SJSA1 (cell line): ENCODE results near the gene SMIM1. TPM values are rescaled to one million over a fixed set of nuclear protein-coding genes. Genes with fewer than 3 reads are reported as not detected.

ENCODE experiments used
- DNase-seq, 2 experiments: peaks; one replicate each; pipeline ENCODE4 v3.0.0-alpha.2; 2015 to 2020; ENCODE audit warnings: low spot score in 2 of 2, low read depth in 1 of 2
- H3K27ac ChIP-seq: fragments of 250-450 bp; sonication (Bioruptor Pico); 2 replicates; pipeline ENCODE4 v1.5.1; 2020; ENCODE audit warnings: mild to moderate bottlenecking, moderate library complexity
- H3K27me3 ChIP-seq: fragments of 250-450 bp; sonication (Bioruptor Pico); replicated peaks from 2 replicates; pipeline ENCODE4 v1.5.1; 2020; ENCODE audit warnings: mild to moderate bottlenecking, moderate library complexity
- H3K36me3 ChIP-seq: fragments of 250-450 bp; sonication (Bioruptor Pico); 2 replicates; pipeline ENCODE4 v1.5.1; 2020; ENCODE audit warnings: mild to moderate bottlenecking
- H3K4me1 ChIP-seq: fragments of 250-450 bp; sonication (Bioruptor Pico); replicated peaks from 2 replicates; pipeline ENCODE4 v1.6.1; 2021; ENCODE audit warnings: mild to moderate bottlenecking
- H3K4me3 ChIP-seq: fragments of 250-450 bp; sonication (Bioruptor Pico); 2 replicates; pipeline ENCODE4 v1.5.1; 2020; ENCODE audit warnings: mild to moderate bottlenecking
- H3K9me3 ChIP-seq: fragments of 250-450 bp; sonication (Bioruptor Pico); replicated peaks from 2 replicates; pipeline ENCODE4 v1.5.1; 2020; ENCODE audit warnings: mild to moderate bottlenecking
- total RNA-seq: library from RNA; depleted of rRNA; stranded (reverse); fragments of >200 nt; shearing (Covaris generic); gene quantifications from 2 replicates; pipeline ENCODE4 v1.2.3, GENCODE V29; 2014

Gene SMIM1
- total RNA-seq, 1 experiment from 2014 or later = not detected

DNA sequence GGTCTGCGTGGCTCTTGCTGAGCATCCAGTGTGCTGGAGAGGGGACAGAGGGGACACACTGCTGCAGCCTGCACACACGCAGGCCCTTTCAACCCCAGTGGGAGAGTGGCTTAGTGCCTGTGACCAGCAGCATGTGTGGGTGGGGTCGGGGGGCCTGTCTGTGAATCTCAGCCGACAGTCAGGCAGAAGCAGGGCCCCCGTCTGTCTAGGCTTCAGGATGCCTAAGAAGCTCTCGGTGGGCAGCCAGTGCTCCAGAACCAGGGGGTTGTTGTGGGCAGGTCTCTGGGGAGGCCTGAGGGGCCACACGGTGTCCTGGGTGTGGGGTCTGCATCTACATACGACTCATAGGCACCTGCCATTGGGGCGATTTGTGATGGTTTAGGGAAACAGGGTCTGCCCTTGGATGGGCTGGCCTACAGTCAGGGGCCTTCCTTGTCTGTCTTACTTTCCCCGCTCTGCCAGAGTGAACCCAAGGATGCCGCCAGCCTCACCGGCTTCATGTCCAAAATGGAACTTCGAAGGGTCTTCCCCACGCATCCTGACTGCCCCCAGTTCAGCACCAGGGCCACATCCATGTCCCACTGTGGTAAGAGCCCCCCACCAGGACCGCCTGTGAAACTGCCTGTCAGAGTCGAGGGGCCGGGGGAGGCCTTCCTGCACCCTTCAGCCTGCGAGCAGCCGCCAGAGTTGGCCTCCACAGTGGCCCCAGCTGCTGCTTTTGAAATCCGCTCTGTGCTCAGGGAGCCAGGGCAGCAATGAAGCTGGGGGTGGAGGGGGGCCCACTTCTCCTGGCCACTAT is 18.7 kb upstream of the SMIM1 start:
- H3K4me3 ChIP-seq = no peak overlapping the region
- H3K36me3 ChIP-seq = no peaks in the 10 kb centered on the region

GRCh38 chr1:3756394-3756793 is 16.2 kb upstream of the SMIM1 start:
- peaks cover 15% of the 10 kb centered on the region for H3K27me3 ChIP-seq
- no peak for DNase-seq

More for the DNA sequence above, 18.7 kb upstream of the SMIM1 start:
- Histone ChIP-seq H3K27ac (no peak overlapping the region), H3K4me1 (no peaks in the 10 kb centered on the region), H3K27me3 (peaks cover 10% of the 10 kb centered on the region; the same call in 1 of the 2 replicates), H3K9me3 (no peaks in the 10 kb centered on the region)
- DNase-seq = no peak

DNA sequence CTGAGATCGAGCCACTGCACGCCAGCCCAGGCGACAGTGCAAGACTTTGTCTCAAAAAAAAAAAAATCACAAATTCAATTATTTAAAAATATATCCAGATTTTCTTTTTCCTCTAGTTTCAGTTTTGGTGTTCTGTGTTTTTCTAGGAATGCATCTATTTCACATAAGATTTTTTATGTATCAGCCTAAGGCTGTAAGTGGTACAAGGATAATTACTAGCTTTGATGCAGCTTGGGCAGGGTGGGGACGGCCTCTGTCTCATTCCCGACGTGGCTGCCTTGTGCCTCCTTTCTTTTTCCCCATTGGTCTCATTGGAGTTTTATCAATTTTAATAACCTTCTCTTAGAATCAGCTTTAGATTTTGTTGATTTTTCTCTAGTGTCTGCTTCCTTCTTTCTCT is 13.4 kb upstream of the SMIM1 start:
- Histone ChIP-seq H3K9me3 (no peaks in the 10 kb centered on the region), H3K27me3 (peaks cover 35% of the 10 kb centered on the region), H3K27ac (no peak overlapping the region), H3K4me3 (no peak overlapping the region), H3K36me3 (no peaks in the 10 kb centered on the region), H3K4me1 (no peaks in the 10 kb centered on the region)
- DNase-seq = no peak

More at GRCh38 chr1:3756394-3756793, 16.2 kb upstream of the SMIM1 start:
- Histone ChIP-seq H3K36me3 (no peaks in the 10 kb centered on the region), H3K9me3 (no peaks in the 10 kb centered on the region), H3K4me3 (no peak overlapping the region), H3K4me1 (no peaks in the 10 kb centered on the region), H3K27ac (no peak overlapping the region)

DNA sequence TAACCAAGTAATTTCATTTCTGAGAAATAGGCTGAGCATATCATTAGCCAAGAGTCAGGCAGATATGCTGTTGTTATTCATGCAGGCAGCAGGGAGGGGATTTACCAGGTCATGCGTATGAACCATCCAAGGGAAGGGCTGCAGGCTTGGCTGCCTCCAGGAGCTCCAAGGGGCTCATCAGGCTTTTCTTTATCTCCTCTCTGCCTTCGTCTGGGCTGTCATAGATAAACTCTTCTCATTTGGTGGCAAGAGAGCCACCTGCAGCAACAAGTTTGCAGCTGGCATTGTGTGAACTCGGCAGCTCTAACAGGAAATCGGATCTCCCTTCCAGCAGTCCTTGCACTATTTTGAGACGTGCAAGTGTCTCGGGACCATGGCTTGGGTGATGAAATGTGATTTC is 12.8 kb upstream of the SMIM1 start:
- no peak for DNase-seq
- peaks cover 41% of the 10 kb centered on the region for H3K27me3 ChIP-seq
- H3K4me1 ChIP-seq = no peaks in the 10 kb centered on the region

DNA sequence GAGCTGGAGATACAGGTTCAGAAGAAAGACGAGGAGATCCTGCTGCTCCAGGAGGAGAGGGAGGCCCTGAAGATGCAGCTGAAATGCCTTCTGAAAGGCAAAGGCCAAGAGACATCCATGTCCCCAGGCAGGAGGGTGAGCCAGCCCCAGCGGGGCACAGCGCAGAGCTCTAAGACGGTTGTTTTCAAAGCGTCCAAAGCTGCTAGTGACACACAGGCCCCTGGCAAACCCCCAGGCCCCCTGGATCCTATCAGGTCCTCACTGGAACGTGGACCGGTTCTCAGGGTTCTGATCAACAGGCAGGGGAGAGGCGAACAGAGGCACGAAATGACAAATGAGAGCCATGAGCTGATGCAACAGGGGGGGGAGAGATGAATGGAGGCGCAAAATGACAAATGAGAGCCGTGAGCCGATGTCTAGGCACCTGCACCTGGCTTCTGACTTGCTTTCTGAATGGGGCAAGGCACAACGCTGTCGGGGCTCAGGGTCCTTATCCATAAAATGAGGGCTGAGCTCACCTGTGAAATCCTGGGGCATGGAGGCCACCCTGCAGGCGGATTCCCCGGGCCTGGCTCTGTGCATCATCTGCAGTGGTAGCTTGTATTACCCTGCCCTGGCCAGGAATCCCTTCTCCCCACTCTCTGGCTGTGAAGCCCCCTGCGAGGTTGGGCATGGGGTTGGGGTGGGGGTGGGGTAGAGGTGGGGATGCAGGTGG is 11.1 kb upstream of the SMIM1 start:
- Histone ChIP-seq H3K27me3 (peaks cover 52% of the 10 kb centered on the region), H3K9me3 (no peaks in the 10 kb centered on the region), H3K27ac (no peak overlapping the region), H3K4me1 (no peaks in the 10 kb centered on the region), H3K36me3 (no peaks in the 10 kb centered on the region), H3K4me3 (no peak overlapping the region)
- no peak for DNase-seq

More for the DNA sequence above, 12.8 kb upstream of the SMIM1 start:
- Histone ChIP-seq H3K4me3 (no peak overlapping the region), H3K36me3 (no peaks in the 10 kb centered on the region), H3K9me3 (no peaks in the 10 kb centered on the region), H3K27ac (no peak overlapping the region)

DNA sequence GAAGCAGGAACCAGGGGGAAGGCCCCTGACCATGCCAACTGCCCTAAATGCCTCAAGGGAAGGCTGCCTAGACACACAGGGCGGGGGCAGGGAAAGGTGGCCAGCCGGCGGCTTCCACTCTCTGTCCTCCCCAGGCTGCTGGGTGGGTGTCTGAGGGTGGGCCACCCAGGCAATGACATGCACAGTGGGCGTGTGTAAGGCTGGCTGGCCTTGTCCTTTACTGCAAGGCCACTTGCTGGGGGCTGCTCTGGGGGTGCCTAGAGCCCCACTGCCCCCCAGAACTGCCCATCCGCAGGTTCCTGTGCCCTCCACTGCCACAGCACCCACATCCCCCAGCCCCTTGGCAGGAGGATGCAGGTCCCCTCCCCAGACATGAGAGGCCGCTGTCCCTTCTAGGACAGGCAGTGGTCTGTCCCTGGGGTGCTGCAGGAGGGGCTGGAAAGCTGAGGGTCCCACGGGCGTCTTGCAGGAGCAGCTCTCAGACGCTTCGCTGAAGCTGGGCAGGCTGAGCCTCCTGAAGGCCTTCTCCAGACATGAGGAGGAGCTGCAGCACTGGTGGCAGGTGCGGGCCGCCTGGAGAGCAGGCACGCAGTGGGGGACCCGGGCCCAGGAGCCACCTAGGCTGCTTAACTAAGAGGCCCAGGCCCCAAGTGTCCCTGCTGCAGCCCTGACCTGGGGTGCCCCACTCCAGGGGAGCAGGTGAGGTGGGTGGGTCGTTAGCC is 10.2 kb upstream of the SMIM1 start:
- H3K36me3 ChIP-seq = no peaks in the 10 kb centered on the region
- no peak overlapping the region for H3K4me3 ChIP-seq
- DNase-seq = no peak
- peaks cover 52% of the 10 kb centered on the region for H3K27me3 ChIP-seq
- no peaks in the 10 kb centered on the region for H3K4me1 ChIP-seq
- H3K27ac ChIP-seq = no peak overlapping the region
- no peaks in the 10 kb centered on the region for H3K9me3 ChIP-seq

- no peak overlapping the region for H3K4me3 ChIP-seq
- H3K36me3 ChIP-seq = no peaks in the 10 kb centered on the region
- no peaks in the 10 kb centered on the region for H3K4me1 ChIP-seq
- H3K27ac ChIP-seq = no peak overlapping the region
- peaks cover 52% of the 10 kb centered on the region for H3K27me3 ChIP-seq
- H3K9me3 ChIP-seq = no peaks in the 10 kb centered on the region
- no peak for DNase-seq
Observed at GRCh38 chr1:3762873-3763228, 9.7 kb upstream of the SMIM1 start.

GRCh38 chr1:3763351-3764125 is 9.0 kb upstream of the SMIM1 start:
- H3K27ac ChIP-seq = no peak overlapping the region
- peaks cover 52% of the 10 kb centered on the region for H3K27me3 ChIP-seq
- no peak overlapping the region for H3K4me3 ChIP-seq
- no peak for DNase-seq
- H3K4me1 ChIP-seq = no peaks in the 10 kb centered on the region
- no peaks in the 10 kb centered on the region for H3K9me3 ChIP-seq
- no peaks in the 10 kb centered on the region for H3K36me3 ChIP-seq

GRCh38 chr1:3767328-3767925 is 5.1 kb upstream of the SMIM1 start:
- DNase-seq = no peak
- Histone ChIP-seq H3K27ac (no peak overlapping the region), H3K9me3 (no peaks in the 10 kb centered on the region), H3K4me1 (peaks cover 5% of the 10 kb centered on the region), H3K27me3 (peaks cover 41% of the 10 kb centered on the region), H3K4me3 (no peak overlapping the region), H3K36me3 (no peaks in the 10 kb centered on the region)

DNA sequence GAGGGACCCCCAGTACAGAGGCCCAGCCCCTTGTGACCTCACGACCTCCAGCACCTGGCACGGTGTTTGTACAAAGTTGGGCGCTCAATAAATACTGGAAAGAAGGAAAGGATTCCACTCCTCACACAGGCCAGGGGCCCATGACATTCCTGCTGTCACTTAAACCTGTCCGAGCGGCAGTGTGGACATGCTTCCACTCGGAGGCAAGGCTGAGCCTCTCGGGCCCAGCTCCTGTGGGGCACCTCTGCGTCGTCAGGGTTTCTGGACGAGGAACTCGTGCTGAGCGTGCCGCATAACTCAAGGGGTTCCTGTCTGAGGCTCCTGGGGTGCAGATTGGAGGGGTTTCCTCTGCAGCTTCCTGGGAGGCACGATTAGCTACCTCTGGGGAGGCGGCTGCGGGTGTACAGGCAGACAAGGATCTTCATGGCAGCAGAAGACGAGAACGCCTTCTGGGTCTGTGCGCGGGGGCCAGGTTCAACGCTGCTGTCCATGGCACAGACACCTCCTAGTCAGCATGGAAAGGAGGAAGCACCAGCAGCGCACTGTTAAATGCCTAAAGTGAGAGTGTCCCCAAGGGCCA is 3.6 kb upstream of the SMIM1 start:
- no peaks in the 10 kb centered on the region for H3K9me3 ChIP-seq
- peaks cover 26% of the 10 kb centered on the region for H3K27me3 ChIP-seq
- no peak overlapping the region for H3K4me3 ChIP-seq
- peaks cover 5% of the 10 kb centered on the region for H3K4me1 ChIP-seq
- H3K27ac ChIP-seq = no peak overlapping the region
- H3K36me3 ChIP-seq = no peaks in the 10 kb centered on the region
- DNase-seq = no peak

GRCh38 chr1:3770047-3770765 is 2.3 kb upstream of the SMIM1 start:
- Histone ChIP-seq H3K4me3 (no peak overlapping the region), H3K4me1 (peaks cover 5% of the 10 kb centered on the region), H3K36me3 (no peaks in the 10 kb centered on the region), H3K27ac (no peak overlapping the region), H3K9me3 (no peaks in the 10 kb centered on the region), H3K27me3 (peaks cover 15% of the 10 kb centered on the region)
- DNase-seq = no peak
